ENCODE results near the gene MSANTD3. TPM values are rescaled to one million over a fixed set of nuclear protein-coding genes. Genes with fewer than 3 reads are reported as not detected.
A peak's percentile ranks its signal among the peaks of the same experiment; 100 is the strongest.

The MSANTD3 gene
- total and polyA plus RNA-seq, 2 of the 13 experiments (the other 11 are each of a cell fraction or from before 2014, with no cell fraction given) = 10.1 to 19.2 TPM

- CTCF ChIA-PET (ENCODE audit: low intra/inter-chr PET ratio, low total read pairs) = no interaction called here
- Histone ChIP-seq H4K20me1 (ENCODE audit: insufficient read depth, low read length) (no peaks in the 10 kb centered on the region), H3K27me3 (ENCODE audit: control insufficient read depth in 1 of 2, insufficient read depth in 2 of 2, low read length in 2 of 2) (peaks cover 0 to 5% of the 10 kb centered on the region in 2 experiments; a peak in 3 of 5 replicates), H3K4me3 (replicated peaks in 1 of 3; ENCODE audit: insufficient read depth in 1 of 3, low read depth in 2 of 3, low read length in 3 of 3) (peak overlapping the region; percentile 71 to 78 (median 73); a peak in 5 of 6 replicates), H3K27ac (ENCODE audit: extremely low read length, insufficient read depth, low read length) (no peak overlapping the region), H3K79me2 (ENCODE audit: insufficient read depth, low read length) (no peaks in the 10 kb centered on the region), H3K9me3 (ENCODE audit: low read length) (no peaks in the 10 kb centered on the region), H3K4me2 (ENCODE audit: low read depth, low read length) (peak overlapping the region; percentile 60), H2AFZ (ENCODE audit: low read length) (no peak overlapping the region), H3K9ac (ENCODE audit: insufficient read depth, low read depth, low read length) (peak overlapping the region; percentile 58; the same call in 1 of the 2 replicates), H3K36me3 (replicated peaks in 1 of 2; ENCODE audit: control insufficient read depth in 1 of 2, insufficient read depth in 2 of 2, low read length in 2 of 2) (no peaks in the 10 kb centered on the region), H3K4me1 (ENCODE audit: insufficient read depth, low read length) (peaks cover 29% of the 10 kb centered on the region)
- intact Hi-C loops (cut with micrococcal nuclease; ENCODE audit: unreplicated experiment) = no loop called here
- in situ Hi-C loops (cut with HindIII; ENCODE audit: extremely low pct_ligation_motif_present, low pct_unique_long_range_greater_than_20kb) = no loop called here
- WGBS (ENCODE audit: low lambda C conversion rate) = 48% methylated on average over 26 of the region's 26 CpGs
- BruUV-seq (replicated peaks) = TSS peak; percentile 58
- ATAC-seq (peak; percentile 8), DNase-seq (ENCODE audit: low spot score) (no peak), FAIRE-seq (no peak)
- POLR2A ChIA-PET = no interaction called here
- TF ChIP-seq ZNF775 (CRISPR knock-in tag; IDR thresholded peaks at IDR 0.05; ENCODE audit: borderline replicate concordance) (no peak), MTF1 (CRISPR knock-in tag; IDR thresholded peaks at IDR 0.05) (no peak), ATF6 (CRISPR knock-in tag; conservative IDR thresholded peaks at IDR 0.05) (no peak), ZBTB38 (CRISPR knock-in tag; IDR thresholded peaks at IDR 0.05) (peak; percentile 64; the same call in 1 of the 2 replicates), ZC3H4 (CRISPR knock-in tag; IDR thresholded peaks at IDR 0.05; ENCODE audit: borderline replicate concordance) (no peak), TRAFD1 (CRISPR knock-in tag; IDR thresholded peaks at IDR 0.05; ENCODE audit: borderline replicate concordance) (no peak), ZNF546 (CRISPR knock-in tag; conservative IDR thresholded peaks at IDR 0.05) (no peak), TCF7L2 (IDR thresholded peaks at IDR 0.05; ENCODE audit: low read depth, low read length) (no peak), SIX1 (CRISPR knock-in tag; IDR thresholded peaks at IDR 0.05; ENCODE audit: borderline replicate concordance) (no peak), FOXO1 (CRISPR knock-in tag; IDR thresholded peaks at IDR 0.05) (no peak), ZNF460 (CRISPR knock-in tag; IDR thresholded peaks at IDR 0.05; ENCODE audit: borderline replicate concordance) (no peak), TAF15 (IDR thresholded peaks at IDR 0.05; ENCODE audit: low read depth, low read length, poor library complexity, severe bottlenecking) (no peak), ZKSCAN8 (CRISPR knock-in tag; IDR thresholded peaks at IDR 0.05; ENCODE audit: borderline replicate concordance) (no peak), MED13 (CRISPR knock-in tag; IDR thresholded peaks at IDR 0.05) (no peak), FLYWCH1 (CRISPR knock-in tag; IDR thresholded peaks at IDR 0.05) (no peak), YEATS4 (CRISPR knock-in tag; IDR thresholded peaks at IDR 0.05; ENCODE audit: borderline replicate concordance) (0 out of 2 replicates have a peak, but pooled peaks have one; percentile 28), ZNF446 (CRISPR knock-in tag; IDR thresholded peaks at IDR 0.05) (0 out of 2 replicates have a peak, but pooled peaks have one; percentile 18)
Observed at GRCh38 chr9:100474082-100474923, 47.4 kb downstream of the MSANTD3 start.
